BLaER1 (cell line): ENCODE results near the gene NRG3.
"Not testable (repeated sequence)": the region's sequence is repeated elsewhere in the genome, so short reads cannot be mapped to it uniquely, and the experiment has no call there.

ENCODE experiments used
- H3K27ac ChIP-seq: shearing (Covaris generic); formaldehyde crosslinking; 2 replicates; pipeline ENCODE4 v1.8.1; 2022
- H3K27me3 ChIP-seq: shearing (Covaris generic); formaldehyde crosslinking; 2 replicates; pipeline ENCODE4 v1.8.1; 2022
- H3K36me3 ChIP-seq: shearing (Covaris generic); formaldehyde crosslinking; 2 replicates; pipeline ENCODE4 v1.8.1; 2022
- H3K4me1 ChIP-seq: shearing (Covaris generic); formaldehyde crosslinking; 2 replicates; pipeline ENCODE4 v1.8.1; 2022
- H3K4me2 ChIP-seq: shearing (Covaris generic); formaldehyde crosslinking; 2 replicates; pipeline ENCODE4 v1.8.1; 2022
- H3K4me3 ChIP-seq: shearing (Covaris generic); formaldehyde crosslinking; 2 replicates; pipeline ENCODE4 v1.8.1; 2022
- H3K9ac ChIP-seq: shearing (Covaris generic); formaldehyde crosslinking; 2 replicates; pipeline ENCODE4 v1.8.1; 2022
- H3K9me3 ChIP-seq: shearing (Covaris generic); formaldehyde crosslinking; 2 replicates; pipeline ENCODE4 v1.8.1; 2022
- H4K20me1 ChIP-seq: shearing (Covaris generic); formaldehyde crosslinking; 2 replicates; pipeline ENCODE4 v1.8.1; 2022
- Cebpa-rat ChIP-seq: shearing (Covaris generic); IDR thresholded peaks from 2 replicates; pipeline ENCODE4 v1.8.1; 2022

The NRG3 gene

GRCh38 chr10:82310839-82311238 is 435.8 kb downstream of the NRG3 start:
- peaks cover 78% of the 10 kb centered on the region for H3K4me1 ChIP-seq
- H3K36me3 ChIP-seq, result 0 out of 2 replicates have a peak, but pooled peaks cover 5% of the 10 kb centered on the region
- no peak overlapping the region for H3K27ac ChIP-seq

GRCh38 chr10:82313401-82313800 is 438.4 kb downstream of the NRG3 start:
- peak overlapping the region; percentile 63 for H3K27ac ChIP-seq
- TF ChIP-seq Cebpa-rat, result no peak
- H3K9ac ChIP-seq, result no peak overlapping the region; the same call in 1 of the 2 replicates
- H3K36me3 ChIP-seq, result 0 out of 2 replicates have a peak, but pooled peaks cover 5% of the 10 kb centered on the region
- no peaks in the 10 kb centered on the region; the same call in 1 of the 2 replicates for H3K9me3 ChIP-seq
- no peaks in the 10 kb centered on the region for H3K27me3 ChIP-seq
- no peak overlapping the region for H3K4me3 ChIP-seq
- peaks cover 96% of the 10 kb centered on the region for H3K4me1 ChIP-seq
- no peaks in the 10 kb centered on the region; the same call in 1 of the 2 replicates for H4K20me1 ChIP-seq
- peak overlapping the region; percentile 75 for H3K4me2 ChIP-seq

More at GRCh38 chr10:82310839-82311238, 435.8 kb downstream of the NRG3 start:
- no peaks in the 10 kb centered on the region for H3K27me3 ChIP-seq
- H3K4me3 ChIP-seq, result no peak overlapping the region
- H3K9me3 ChIP-seq, result no peaks in the 10 kb centered on the region; the same call in 1 of the 2 replicates
- H3K4me2 ChIP-seq, result 0 out of 2 replicates have a peak overlapping the region, but pooled peaks have one; percentile 12
- H4K20me1 ChIP-seq, result no peaks in the 10 kb centered on the region
- TF ChIP-seq Cebpa-rat, result no peak
- H3K9ac ChIP-seq, result no peak overlapping the region

- Histone ChIP-seq H3K9ac (peak overlapping the region; percentile 8; the same call in 1 of the 2 replicates), H3K27me3 (no peaks in the 10 kb centered on the region), H3K9me3 (no peaks in the 10 kb centered on the region), H3K4me1 (peaks cover 79% of the 10 kb centered on the region), H3K4me2 (peak overlapping the region; percentile 69), H3K27ac (peak overlapping the region; percentile 54), H3K36me3 (no peaks in the 10 kb centered on the region), H4K20me1 (peaks cover 12% of the 10 kb centered on the region; the same call in 1 of the 2 replicates), H3K4me3 (no peak overlapping the region)
- TF ChIP-seq Cebpa-rat, result no peak
These were observed 443.5 kb downstream of the NRG3 start for GRCh38 chr10:82318534-82318933.

GRCh38 chr10:82319074-82319473 is 444.1 kb downstream of the NRG3 start:
- H3K9me3 ChIP-seq, result peaks cover 5% of the 10 kb centered on the region; the same call in 1 of the 2 replicates
- H4K20me1 ChIP-seq, result peaks cover 12% of the 10 kb centered on the region; the same call in 1 of the 2 replicates
- no peak overlapping the region for H3K9ac ChIP-seq
- no peak for TF ChIP-seq Cebpa-rat
- H3K4me2 ChIP-seq, result peak overlapping the region; percentile 69
- H3K36me3 ChIP-seq, result no peaks in the 10 kb centered on the region
- peaks cover 74% of the 10 kb centered on the region for H3K4me1 ChIP-seq
- peak overlapping the region; percentile 54; the same call in 1 of the 2 replicates for H3K27ac ChIP-seq
- H3K4me3 ChIP-seq, result no peak overlapping the region
- no peaks in the 10 kb centered on the region for H3K27me3 ChIP-seq

GRCh38 chr10:82319562-82319961 is 444.6 kb downstream of the NRG3 start:
- Histone ChIP-seq H3K4me2 (peak overlapping the region; percentile 69), H3K4me3 (no peak overlapping the region), H3K27ac (0 out of 2 replicates have a peak overlapping the region, but pooled peaks have one; percentile 24), H4K20me1 (peaks cover 12% of the 10 kb centered on the region; the same call in 1 of the 2 replicates), H3K36me3 (no peaks in the 10 kb centered on the region), H3K27me3 (no peaks in the 10 kb centered on the region), H3K4me1 (peaks cover 69% of the 10 kb centered on the region), H3K9ac (no peak overlapping the region), H3K9me3 (peaks cover 5% of the 10 kb centered on the region; the same call in 1 of the 2 replicates)
- TF ChIP-seq Cebpa-rat, result no peak

GRCh38 chr10:82321724-82322123 is 446.7 kb downstream of the NRG3 start:
- Histone ChIP-seq H3K36me3 (no peaks in the 10 kb centered on the region), H4K20me1 (peaks cover 12% of the 10 kb centered on the region; the same call in 1 of the 2 replicates), H3K4me1 (peaks cover 48% of the 10 kb centered on the region), H3K9ac (no peak overlapping the region), H3K9me3 (peaks cover 11% of the 10 kb centered on the region), H3K27me3 (no peaks in the 10 kb centered on the region), H3K4me3 (no peak overlapping the region), H3K4me2 (no peak overlapping the region), H3K27ac (no peak overlapping the region)
- TF ChIP-seq Cebpa-rat, result no peak

- H3K27me3 ChIP-seq, result no peaks in the 10 kb centered on the region
- no peak overlapping the region for H3K27ac ChIP-seq
- no peaks in the 10 kb centered on the region for H4K20me1 ChIP-seq
- no peak for TF ChIP-seq Cebpa-rat
- H3K4me1 ChIP-seq, result peaks cover 19% of the 10 kb centered on the region
- H3K9me3 ChIP-seq, result peaks cover 12% of the 10 kb centered on the region; the same call in 1 of the 2 replicates
- H3K4me3 ChIP-seq, result no peak overlapping the region
- H3K36me3 ChIP-seq, result peaks cover 16% of the 10 kb centered on the region; the same call in 1 of the 2 replicates
- no peak overlapping the region for H3K4me2 ChIP-seq
- H3K9ac ChIP-seq, result no peak overlapping the region
These were observed 456.7 kb downstream of the NRG3 start for GRCh38 chr10:82331716-82332115.

- Histone ChIP-seq H3K36me3 (peaks cover 16% of the 10 kb centered on the region; the same call in 1 of the 2 replicates), H3K9me3 (0 out of 2 replicates have a peak, but pooled peaks cover 16% of the 10 kb centered on the region), H3K27ac (no peak overlapping the region), H4K20me1 (no peaks in the 10 kb centered on the region), H3K27me3 (no peaks in the 10 kb centered on the region), H3K4me2 (no peak overlapping the region), H3K4me1 (peaks cover 42% of the 10 kb centered on the region), H3K4me3 (no peak overlapping the region), H3K9ac (no peak overlapping the region)
- no peak for TF ChIP-seq Cebpa-rat
These were observed 460.8 kb downstream of the NRG3 start for GRCh38 chr10:82335831-82336230.

GRCh38 chr10:82340166-82340565 is 465.2 kb downstream of the NRG3 start:
- no peaks in the 10 kb centered on the region for H3K27me3 ChIP-seq
- H3K27ac ChIP-seq, result no peak overlapping the region
- H3K9me3 ChIP-seq, result peaks cover 10% of the 10 kb centered on the region; the same call in 1 of the 2 replicates
- peaks cover 38% of the 10 kb centered on the region for H3K4me1 ChIP-seq
- H3K4me3 ChIP-seq, result no peak overlapping the region
- H3K9ac ChIP-seq, result no peak overlapping the region
- H3K4me2 ChIP-seq, result peak overlapping the region; percentile 37; the same call in 1 of the 2 replicates
- no peak for TF ChIP-seq Cebpa-rat
- no peaks in the 10 kb centered on the region for H4K20me1 ChIP-seq
- peaks cover 4% of the 10 kb centered on the region; the same call in 1 of the 2 replicates for H3K36me3 ChIP-seq

GRCh38 chr10:82349590-82349989 is 474.6 kb downstream of the NRG3 start:
- not testable (repeated sequence) for H3K4me2 ChIP-seq, H3K27ac ChIP-seq, H3K27me3 ChIP-seq, H4K20me1 ChIP-seq, H3K4me3 ChIP-seq, H3K9ac ChIP-seq
- Histone ChIP-seq H3K4me1 (peaks cover 16% of the 10 kb centered on the region; the same call in 1 of the 2 replicates), H3K36me3 (peaks cover 24% of the 10 kb centered on the region; the same call in 1 of the 2 replicates), H3K9me3 (peaks cover 14% of the 10 kb centered on the region; the same call in 1 of the 2 replicates)
